HG03135 (cell line): ENCODE results near the gene TRIM41.
"Not testable (repeated sequence)": the region's sequence is repeated elsewhere in the genome, so short reads cannot be mapped to it uniquely, and the experiment has no call there.

ENCODE experiments used
- ATAC-seq: cut with Tn5 transposase; IDR thresholded peaks from one replicate; pipeline ENCODE4 v1.9.1; 2021; ENCODE audit warnings: mild to moderate bottlenecking, moderate library complexity; ENCODE audit not compliant: unreplicated experiment

TRIM41 gene

DNA sequence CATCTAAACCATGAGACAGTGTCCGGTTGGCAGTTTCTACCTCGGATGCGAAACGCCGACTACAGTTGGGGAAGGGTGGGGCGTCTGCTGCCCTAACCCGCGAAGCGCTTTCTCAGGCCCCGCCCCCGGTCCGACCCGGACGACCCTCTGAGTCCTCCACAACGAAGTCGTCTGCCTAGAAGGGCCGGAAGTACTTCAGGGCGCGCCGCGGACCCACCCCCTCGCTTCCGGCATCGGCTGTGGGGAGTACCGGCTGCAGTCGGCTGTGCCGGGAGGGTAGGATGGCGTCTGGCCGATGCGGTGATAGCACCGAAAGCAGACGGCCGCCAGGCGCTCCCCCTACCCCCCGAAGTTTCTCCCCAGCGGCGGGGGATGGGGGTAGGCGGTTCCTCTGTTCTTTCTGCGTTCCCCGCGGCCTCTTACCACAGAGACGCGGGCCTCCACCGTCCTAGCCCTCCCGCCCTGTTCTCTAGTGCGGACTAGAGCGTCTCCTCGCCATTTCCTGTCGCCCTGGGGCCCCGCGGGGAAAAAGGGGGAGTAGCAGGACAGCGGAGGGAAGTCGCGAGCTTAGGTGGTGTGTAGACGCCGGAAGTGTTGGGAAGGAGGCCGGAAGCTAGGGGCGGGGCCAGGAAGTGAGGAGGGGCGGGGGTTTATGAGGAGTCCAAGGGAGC lies at the start of gene TRIM41:
Gene TRIM41, plus strand, starts transcription at position 224 of the 671 bp plus-strand sequence. CDS start 719 bp downstream, outside the sequence.
- ATAC-seq = peak; percentile 62

DNA sequence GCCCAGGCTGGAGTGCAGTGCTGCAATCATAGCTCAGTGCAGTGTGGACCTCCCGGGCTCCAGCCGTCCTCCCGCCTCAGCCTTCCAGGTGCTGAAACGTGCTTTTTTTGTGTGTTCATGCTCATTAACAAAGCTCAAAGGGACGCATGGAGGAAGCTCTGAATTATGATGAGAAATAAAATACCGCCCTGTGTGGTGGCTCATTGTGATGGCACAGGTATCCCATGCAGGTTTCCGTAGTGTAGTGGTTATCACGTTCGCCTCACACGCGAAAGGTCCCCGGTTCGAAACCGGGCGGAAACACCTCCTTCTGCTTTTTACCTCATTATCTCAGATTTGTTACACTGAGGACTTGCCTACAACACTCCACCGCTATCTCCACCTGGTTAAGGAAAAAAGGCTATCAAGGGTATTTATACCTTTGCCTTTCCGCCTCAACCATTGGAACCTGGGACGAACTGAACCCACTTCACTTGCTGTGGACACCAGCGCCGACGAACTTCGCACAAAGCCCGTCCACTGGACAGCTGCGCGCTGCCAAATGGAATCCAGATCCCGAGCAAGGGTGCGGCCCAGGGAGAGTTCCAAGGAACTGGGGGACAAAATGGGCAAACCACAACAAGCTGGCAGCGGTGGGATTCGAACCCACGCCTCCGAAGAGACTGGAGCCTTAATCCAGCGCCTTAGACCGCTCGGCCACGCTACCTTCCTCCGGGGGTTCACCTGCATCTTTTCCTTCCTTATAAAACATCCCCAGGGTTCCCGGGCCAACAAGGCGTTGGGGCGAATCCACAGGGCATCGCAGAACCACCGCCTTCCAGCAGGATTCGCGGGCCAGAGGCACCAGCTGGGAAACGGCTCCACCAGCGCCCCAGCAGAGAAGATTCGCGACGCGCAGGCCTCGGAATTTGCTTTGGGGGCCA lies 49.4 kb upstream of the TRIM41 start:
- ATAC-seq = peak; percentile 48

DNA sequence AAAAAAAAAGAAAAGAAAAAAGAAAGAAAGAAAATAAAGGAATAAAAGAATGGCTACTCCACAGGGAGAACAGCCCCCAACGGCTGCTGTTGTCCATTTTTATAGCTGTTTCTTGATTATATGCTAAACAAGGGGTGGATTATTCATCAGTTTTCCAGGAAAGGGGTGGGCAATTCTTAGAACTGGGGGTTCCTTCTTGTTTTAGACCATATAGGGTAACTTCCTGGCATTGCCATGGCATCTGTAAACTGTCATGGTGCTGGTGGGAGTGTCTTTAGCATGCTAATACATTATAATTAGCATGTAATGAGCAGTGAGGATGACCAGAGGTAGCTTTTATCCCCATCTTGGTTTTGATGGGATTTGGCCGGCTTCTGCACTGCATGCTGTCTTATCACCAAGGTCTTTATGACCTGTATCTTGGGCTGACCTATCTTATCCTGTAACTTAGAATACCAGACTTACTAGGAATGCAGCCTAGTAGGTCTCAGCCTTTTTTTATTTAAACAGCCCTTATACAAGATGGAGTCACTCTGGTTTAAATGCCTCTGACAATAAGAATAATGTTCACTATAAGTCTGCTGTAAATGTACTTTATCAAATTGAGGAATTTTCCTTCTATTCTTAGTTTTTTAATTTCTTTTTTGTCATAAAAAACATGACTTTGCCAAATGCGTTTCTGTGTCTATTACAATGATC lies 46.7 kb upstream of the TRIM41 start:
- no peak for ATAC-seq

DNA sequence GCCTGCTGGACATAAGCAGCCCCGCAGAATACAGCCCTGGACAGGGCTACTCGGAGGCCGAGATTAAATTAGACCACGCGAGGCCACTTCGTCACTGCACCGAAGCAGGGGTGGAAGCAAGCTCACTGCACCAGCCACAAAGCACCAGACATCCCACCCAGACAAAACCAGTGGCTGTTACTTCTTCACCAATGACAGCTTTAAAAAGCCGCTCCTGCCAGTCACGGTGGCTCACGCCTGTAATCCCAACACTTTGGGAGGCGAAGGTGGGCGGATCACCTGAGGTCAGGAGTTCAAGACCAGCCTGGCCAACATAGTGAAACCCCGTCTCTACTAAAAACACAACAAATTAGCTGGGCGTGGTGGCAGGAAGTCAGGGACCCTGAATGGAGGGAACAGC lies 45.5 kb upstream of the TRIM41 start:
- ATAC-seq = not testable (repeated sequence)

DNA sequence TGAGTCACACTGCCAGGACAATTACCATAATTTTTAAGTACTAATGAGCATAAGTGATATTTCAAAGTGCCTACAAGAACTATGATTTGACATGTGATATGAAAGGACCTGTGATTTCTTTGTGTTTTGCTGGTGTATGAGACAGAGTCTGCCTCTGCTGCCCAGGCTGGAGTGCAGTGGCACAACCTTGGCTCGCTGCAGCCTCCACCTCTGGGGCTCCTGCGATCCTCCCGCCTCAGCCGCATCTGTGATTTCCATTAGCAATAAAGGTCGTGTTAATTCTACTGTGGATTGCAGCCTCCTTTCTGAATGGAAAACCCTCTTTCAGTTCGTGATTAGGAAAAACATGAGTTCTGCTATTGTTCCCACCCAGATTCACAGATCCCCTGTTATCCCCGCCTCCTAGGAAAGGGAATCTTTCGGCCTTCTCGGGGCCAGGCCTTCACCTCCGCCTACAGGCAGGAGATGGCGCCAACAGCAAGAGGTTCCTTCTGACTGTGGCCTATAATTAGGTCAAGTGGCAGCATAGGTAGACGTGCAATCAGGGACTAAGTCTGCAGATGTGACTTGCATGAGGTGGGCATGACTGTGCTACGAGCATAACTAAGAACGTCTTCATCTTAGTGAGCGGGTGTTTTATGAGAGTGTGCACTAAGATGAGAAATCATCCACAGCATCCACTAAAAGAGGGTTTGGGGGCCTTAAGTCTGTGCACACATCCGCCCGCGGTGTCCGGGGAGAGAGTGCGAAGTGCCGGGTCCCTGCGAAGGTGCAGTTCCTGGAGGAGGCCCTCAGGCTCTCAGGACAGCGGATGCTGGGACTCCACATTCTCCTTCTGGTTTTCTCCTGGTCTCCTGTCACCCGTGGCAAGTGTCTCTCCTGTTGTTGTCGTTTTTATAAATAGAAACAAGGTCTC lies 41.2 kb upstream of the TRIM41 start:
- peak; percentile 66 for ATAC-seq

DNA sequence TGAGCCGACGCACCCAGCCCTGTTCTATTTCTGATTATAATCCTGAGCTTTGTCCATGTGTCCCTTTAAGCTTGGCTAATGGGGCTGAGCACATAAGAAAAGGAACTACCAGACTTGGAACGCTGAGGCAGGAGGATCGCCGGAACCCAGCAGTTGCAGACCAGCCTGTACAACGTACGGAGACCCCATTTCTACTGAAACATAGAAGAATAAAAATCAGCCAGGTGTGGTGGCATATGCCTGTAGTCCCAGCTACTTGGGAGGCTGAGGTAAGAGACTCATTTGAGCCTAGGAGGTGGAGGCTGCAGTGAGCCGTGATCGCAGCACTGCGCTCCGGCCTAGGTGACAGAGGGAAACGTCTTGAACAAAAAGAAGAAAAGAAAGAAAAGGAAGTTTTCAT lies 40.4 kb upstream of the TRIM41 start:
- ATAC-seq = no peak

DNA sequence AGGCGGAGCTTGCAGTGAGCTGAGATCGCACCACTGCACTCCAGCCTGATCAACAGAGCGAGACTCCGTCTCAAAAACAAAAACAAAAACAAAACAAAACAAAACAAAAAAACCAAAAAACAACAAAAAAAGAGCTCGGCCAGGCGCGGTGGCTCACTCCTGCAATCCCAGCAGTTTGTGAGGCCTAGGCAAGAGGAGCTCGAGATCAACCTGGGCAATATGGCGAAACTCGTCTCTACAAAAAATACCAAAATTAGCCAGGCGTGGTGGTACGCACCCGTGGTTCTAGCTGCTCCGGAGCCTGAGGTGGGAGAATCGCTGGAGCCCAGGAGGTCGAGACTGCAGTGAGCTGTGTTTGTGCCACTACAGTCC lies 38.2 kb upstream of the TRIM41 start:
- ATAC-seq = no peak

DNA sequence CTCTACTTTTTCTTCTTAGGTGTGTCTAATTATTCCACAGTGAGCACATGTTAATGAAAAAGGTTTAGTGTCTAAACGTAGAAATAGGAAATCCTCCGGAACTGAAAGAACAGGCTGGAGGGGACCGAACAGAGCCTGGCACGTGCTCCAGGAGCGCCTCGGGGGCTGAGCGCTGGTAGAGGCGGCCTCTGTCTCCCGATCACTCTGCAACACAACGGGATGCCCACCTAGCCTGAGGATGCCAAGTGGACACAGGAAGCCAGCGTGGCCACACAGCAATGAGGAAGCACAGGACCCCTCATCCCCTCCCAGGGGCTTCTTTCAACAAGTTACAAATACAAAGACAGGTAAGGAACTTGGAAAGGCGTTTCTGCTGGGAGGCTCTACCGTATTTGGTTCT lies 37.5 kb upstream of the TRIM41 start:
- no peak for ATAC-seq

DNA sequence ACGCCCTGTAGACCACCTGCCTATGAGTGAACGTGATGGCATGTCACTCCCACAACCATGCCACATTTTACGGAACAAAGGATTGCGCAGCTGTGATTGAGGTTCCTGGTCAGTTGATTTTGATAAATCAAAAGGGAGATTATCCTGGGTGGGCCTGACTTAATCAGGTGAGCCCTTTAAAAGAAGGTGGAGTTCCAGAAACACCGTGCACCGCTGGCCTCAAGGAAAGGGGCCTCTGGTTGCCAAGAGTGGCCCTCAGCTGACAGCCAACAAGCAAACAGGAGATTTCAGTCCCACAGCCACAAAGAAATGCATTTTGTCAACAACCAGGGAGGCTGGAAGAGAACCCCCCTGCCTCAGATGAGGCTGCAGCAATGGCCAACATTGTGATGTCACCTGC lies 37.1 kb upstream of the TRIM41 start:
- ATAC-seq = no peak

DNA sequence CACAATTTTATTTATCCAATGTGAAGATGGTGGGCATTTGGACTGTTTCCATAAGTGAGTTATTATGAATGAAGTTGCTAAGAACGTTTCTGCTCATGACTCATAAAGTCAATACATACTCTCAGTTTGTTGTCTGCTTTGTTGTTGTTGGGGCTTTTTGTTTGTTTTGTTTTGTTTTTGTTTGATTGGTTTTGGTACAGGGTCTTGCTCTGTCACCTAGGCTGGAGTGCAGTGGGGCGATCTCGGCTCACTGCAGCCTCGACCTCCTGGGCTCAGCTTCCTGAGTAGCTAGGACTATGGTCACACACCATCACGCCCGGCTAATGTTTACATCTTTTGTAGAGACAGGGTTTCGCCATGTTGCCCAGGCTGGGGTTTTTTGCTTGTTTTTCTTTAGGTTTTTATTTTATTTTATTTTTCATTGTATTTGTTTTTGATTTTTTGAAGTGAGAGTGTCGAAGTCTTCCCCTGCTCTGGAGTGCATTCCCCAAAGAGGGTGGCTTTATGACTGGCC lies 36.0 kb upstream of the TRIM41 start:
- no peak for ATAC-seq

DNA sequence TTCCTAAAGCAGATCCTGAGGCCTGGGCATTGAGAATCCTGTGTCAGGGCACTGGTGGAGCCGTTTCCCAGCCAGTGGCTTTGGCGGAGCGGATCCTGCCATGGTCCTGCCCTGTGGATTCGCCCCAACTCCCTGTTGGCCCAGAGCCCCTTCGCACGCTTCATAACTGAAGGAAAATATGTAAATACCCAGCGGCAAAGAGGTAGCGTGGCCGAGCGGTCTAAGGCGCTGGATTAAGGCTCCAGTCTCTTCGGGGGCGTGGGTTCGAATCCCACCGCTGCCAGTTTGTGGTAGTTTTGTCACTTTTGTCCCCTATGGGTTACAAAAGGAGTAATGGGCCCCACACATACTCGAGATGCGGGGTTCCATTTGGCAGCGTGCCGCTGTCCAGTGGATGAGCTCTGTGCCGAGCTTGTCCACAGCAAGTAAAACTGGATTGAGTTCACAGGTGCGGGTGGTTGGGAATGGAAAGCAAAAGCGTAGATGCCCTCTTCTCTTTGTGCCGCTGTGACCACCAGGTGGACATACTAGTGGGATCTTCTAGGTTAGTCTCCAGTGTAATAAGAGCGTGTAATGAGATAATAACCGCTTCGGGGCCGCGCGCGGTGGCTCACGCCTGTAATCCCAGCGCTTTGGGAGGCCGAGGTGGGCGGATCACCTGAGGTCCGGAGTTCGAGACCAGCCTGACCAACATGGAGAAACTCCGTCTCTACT lies 35.4 kb upstream of the TRIM41 start:
- ATAC-seq = no peak

DNA sequence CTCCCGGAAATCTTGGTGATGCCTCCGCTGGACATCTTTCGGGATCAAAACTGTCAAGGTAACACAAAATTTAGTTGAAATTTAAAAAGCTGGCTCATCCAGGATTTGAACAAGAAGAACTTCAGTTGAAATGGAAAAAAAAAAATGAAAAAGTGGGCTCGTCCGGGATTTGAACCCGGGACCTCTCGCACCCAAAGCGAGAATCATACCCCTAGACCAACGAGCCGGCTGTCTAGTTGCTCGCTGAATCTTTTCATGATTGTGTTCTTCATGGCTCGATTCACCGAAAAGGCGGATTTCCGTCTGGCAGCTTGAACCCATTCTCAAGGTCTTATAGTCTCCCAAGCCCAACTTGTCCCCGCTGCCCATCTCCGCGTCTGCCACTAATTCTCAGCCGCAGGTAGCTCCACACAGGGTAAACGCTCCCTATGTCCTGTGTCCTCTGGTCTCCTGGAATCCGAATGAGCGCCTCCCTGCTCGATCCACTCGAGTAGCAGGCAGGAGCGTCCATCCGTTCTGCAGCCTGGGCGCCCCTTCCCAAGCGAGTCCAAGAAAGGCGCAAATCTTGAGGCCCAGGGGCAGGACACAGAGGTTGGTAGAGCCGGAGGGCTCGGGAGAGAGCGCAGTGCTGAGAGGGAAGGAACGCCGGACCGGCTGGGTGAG lies 34.2 kb upstream of the TRIM41 start:
- no peak for ATAC-seq

DNA sequence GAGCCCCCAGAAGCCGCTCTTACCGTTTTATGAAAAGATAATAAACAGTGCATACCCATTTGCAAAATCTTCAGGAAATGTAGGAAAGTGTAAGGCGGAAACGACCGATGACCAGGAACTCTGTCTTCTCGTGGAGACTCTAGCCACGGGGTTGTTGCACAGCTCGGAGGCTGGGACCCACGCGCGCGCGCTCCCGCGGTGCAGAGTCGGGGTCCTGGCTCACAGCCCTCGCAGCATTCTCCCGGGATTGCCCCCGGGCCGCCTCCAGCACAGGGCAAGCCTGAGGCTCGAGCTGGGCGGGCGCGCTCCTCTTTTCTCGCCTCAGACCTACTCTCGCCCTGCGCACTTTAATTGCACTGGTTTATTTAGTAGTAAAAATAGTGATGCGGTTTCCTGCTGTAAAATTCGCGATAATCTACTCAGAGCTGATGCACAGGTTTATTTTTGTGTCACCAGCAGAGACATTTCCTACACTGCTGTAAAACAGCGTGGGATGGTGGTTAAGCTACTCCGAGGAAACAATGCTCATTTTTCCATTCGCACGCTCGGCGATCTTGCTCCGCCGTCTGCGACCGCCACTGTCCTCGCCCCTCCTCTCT lies 33.6 kb upstream of the TRIM41 start:
- no peak for ATAC-seq

DNA sequence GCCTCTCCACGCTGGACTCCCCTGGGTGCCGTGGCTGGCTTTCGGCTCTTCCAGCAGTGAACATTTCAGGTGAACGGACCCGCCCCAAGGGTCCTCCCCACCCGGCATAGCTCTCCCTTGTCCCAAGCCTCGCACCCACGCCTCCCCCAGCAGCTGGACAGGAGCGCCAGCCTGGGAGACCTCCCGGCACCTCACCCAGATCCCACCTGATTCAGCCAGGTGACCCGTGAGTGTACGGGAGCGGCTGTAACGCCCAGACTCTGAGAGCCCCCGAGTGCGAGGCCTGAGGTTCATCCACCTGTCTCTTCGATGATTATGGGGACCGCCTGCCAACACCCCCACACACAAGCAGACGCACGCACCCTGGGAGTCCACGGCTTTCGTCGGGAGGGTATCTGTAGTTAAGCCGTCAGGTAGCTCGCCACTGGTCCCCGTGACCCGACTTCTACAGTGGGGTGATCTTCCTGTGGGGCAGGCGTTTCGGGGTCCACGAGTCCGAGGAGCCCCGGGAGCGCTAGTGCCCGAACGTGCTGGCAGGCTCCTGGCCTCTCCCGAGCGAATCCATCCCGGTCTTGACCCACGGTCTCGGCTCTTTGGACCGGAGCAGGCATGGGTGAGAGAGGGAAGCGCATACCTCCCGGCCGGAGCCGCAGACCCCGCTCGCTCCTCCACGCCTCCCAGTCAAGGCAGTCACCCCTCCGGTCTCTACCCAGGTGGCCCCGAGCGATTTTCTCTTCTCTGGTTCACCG lies 32.9 kb upstream of the TRIM41 start:
- no peak for ATAC-seq

DNA sequence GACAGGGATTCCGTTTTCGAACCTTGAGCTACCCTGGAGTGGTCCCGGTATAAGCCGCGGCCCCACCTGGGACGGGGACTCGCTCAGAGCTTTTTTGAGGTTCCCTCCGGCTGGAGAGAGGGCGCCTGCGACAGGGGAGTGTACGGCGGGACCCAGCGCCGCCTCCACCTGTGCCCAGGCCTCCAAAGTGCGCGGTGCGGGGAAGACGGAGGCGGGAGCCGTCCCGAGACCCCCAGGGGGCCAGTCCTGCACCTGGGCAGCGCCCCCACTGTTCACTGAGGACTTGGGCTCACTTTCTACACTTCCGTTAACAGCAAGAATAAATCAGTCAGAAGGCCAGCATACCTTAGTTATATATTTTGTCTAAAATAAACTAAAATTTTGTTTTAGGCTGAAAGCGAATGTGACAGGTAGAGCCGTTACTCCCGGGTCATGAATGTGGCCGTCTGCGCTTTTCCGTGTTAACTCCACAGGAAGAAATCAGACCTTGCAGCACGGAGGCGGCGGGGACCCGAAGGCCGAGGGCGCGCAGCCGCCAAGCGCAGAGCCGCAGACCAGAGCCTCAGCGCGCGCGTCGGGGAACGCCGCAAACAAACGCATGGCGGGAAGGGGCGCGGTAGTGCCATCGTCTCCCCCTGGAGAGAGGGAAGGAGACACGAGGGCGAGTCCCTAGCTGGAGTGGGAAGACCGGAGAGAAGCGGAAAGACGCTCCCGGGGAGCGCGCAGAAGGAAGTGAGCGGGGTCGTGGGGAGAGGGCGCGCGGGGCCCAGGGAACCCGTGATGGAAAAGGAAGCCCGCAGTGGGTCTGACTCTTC lies 32.2 kb upstream of the TRIM41 start:
- peak; percentile 5 for ATAC-seq

DNA sequence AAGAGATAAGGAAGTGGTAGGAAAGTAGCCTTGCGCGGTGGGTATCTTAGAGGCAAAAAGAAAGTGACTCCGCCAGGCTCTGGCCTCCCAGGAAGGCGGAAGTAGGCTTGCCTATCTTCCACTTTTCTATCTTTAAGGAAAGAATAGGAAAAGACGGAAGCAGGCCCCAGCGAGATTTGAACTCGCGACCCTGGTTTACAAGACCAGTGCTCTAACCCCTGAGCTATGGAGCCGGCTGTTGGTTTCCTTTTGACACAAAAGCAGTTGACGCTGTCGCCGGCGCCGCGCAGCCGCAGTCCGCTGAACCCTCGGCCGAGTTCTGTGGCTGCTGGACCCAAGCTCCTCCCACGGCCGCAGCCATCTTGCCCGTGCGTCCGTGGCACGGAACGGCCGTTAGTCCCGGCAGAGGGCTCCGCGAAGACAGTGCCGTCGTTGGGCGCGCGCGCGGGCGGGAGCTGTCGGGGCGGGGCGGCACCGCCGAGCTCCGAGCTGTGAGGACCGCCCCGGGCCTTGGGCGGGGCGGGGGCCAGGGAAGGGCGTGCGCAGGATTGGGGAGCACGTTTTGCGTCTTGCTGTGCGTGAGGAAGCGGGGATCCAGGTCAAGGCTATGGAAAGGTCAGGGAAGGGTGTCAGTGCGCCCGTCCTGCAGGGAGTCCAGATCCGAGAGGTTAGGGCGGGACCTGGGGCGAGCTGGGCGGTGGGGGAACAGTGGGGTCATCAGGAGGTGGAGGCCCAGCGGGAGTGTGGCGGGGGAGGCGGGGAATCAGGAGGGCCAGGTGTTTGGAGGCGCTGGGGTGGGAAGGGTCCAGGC lies 31.4 kb upstream of the TRIM41 start:
- peak; percentile 49 for ATAC-seq
